NCI-H146 treated with DMSO at 0.1 percent for 48 hours (cell line): ENCODE data around the gene APOBEC3H.

Experiments used
- DNase-seq: peaks from one replicate; lab custom pipeline; 2025; ENCODE audit not compliant: unreplicated experiment; lab: John Stamatoyannopoulos, UW

Gene APOBEC3H

DNA sequence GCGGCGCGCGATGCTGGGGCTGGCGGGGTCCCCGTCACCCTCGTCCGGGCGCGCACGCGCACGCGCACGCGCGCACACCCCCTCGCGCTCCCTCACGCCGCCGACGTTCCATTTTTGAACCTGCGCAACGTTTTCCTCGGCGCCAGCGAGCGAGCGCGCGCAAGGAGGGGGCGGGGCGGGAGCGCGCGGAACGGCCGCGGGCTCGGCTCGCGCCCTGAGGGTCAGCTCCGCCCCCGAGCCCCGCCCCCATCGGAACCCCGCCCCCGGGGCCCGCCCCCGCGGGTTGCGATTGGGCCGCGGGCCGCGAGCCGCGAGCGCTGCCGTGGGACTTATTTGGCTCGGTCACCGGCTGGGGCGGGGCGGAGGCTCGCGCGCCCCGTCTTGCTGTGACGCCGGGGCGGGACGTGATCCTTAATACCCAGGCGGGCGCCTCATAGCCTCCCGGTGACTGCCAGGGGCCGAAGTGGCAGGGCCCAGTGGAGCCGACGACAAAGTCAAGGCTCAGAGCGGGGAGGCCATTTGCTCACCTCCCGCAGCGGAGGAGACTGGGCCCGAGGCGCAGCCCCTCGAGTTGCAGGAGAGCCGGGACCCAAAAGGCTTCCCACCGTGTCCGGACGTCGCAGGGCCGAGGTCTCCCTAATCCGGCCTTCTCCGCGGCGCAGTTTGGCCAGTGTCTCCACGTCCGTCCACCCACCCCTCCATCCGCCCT, 55.6 kb downstream of the APOBEC3H start, which contains the start of gene CBX7:
CBX7 (minus strand) TSS at position 170 of the 709 bp plus-strand sequence. CDS start 236 bp downstream, outside the sequence.
- no peak for DNase-seq

DNA sequence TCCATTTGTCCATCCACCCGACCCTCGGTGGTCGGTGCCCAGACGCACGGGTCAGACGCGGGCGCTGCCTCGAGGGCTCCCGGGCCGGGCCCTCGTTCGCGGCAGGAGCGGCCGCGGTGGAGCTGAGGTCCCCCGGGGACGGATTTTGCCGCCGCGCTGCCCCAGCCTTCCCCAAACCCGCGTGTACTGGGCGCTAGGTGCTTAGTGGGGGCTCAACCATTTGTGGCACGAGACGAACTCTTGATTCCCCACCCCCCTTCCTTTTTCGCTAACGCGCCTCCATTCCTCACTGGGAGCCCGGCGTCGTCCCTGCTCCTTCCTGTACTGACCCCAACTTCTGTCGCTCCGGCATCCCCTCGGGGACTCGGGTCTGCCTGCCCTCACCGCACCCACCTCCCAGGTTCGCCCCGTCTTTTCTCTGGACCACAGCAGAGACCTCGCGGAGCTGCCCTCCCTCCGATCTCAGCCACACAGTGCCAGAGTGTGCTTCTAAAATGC, 56.2 kb downstream of the APOBEC3H start:
- no peak for DNase-seq
